HG03097 (cell line): ENCODE data around the gene QTRT2.

Source experiments
- ATAC-seq: cut with Tn5 transposase; IDR thresholded peaks from one replicate; pipeline ENCODE4 v1.9.1; 2021; ENCODE audit not compliant: unreplicated experiment, low FRiP score

Gene QTRT2

DNA sequence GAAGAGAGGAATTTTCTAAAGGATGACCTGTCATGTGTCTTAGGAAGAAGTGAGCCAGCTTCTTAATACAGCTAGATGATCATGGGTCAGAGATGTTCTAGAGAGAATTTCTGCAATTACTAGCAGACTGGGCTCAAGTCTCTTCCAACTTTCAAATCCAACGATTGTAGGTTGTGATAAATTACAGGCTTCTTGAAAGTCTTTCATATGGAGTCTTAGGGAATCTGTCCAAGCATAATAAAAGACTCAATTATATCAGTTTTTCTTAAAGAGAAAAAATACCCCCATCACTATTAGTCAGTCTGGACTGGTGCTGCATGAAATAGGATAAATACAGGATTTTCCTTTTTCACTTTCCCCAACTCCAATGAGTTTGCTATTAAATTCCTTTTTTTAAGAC, 63.2 kb downstream of the QTRT2 start:
- no peak for ATAC-seq

DNA sequence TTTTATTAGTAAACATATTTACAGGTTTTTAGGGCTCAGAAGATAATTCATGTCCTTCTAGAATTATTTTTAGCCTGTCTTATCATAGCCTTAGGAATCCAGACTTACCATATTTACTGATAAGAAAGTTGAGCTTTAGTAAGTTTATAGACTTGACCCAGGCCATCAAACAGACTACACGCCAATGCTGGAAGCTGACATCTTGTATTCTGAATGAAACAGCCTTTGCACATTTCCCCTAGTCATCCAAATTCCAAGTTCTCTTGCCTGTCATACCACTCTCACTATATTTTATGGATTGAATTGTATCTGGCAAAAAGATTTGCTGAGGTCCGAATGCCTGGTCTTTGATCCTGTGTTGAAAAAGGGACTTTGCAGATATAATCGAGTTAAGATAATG, 63.7 kb downstream of the QTRT2 start:
- ATAC-seq, result no peak

DNA sequence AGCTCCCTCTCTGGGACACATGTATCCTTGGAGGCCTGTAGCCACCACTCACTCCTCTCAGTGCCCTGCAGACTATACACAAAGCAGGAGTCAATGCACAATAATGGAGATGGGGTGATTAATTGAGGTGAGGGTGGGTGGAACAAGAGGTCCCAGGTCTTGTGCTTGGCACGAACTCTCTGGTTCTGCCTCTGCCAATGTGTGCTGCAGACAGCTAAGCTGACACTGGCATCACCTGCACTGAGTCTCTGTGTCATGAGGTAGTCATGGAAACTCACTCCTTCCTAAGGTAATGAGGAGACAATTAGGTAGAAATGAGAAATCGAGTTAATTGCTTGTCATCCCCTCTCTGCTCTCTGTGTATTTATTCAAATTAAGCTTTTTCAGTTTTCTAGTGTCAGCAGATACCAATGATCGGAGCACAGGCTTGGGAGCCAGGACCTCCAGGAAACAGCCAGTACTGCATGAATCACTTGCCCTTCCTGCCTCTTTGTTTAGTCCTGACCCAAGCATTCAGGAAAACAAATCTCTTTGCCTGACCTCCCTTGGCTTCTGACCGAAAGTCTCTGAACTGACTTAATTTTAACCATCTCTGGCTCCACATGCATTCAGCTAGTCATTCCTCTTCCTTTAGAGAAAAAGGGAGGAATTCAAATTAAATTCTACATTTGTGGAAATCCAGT, 65.6 kb downstream of the QTRT2 start:
- no peak for ATAC-seq

DNA sequence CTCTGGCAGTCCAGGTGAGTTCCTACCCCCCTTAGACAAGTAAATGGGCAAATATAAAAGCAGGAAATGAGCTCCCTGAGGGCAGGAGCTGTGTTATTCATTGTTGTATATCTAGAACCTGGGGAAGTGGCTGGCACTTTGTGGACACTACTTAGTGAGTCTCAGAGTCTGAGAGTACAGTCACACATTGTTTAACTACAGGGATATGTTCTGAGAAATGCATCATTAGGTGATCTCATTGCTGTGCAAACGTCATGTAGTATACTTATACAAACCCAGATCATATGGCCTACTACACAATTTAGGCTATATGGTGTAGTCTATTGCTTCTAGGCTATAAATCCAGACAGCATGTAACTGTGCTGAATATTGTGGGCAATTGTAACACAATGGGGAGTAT, 69.9 kb downstream of the QTRT2 start:
- ATAC-seq, result no peak

DNA sequence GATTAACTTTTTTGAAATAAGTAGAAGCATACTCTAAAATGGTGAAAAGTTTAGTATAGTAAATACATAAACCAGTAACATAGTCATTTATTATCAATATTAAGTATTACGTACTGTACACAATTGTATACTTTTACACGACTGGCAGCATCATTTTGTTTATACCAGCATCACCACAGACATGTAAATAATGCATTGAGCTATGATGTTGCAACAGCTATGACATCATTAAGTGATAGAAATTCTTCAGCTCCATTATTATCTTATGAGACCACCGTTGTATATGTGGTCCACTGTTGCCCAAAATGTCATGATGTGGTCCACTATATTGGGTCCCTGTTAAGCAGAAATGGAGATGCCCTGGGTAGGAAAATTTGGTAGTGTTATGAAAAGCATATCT, 71.0 kb downstream of the QTRT2 start:
- no peak for ATAC-seq

DNA sequence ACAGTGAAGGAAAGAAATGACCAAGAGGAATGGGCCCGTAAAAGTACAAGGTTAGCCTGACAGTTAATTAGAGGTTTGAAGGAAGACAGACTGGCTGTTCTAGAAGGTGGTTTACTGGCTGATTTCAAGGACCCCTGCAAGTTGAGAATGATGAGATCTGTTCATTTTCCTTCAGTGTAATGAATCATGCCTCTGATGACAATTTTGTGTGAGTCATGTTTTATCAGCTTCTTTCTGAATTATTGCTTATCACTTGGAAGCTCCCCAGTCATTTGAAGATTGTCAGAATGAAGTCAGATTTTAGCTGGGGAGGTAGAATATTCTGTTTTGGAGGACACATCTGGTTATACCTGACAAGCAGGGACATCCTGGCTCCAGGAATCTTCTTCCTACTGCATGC, 71.7 kb downstream of the QTRT2 start:
- no peak for ATAC-seq

DNA sequence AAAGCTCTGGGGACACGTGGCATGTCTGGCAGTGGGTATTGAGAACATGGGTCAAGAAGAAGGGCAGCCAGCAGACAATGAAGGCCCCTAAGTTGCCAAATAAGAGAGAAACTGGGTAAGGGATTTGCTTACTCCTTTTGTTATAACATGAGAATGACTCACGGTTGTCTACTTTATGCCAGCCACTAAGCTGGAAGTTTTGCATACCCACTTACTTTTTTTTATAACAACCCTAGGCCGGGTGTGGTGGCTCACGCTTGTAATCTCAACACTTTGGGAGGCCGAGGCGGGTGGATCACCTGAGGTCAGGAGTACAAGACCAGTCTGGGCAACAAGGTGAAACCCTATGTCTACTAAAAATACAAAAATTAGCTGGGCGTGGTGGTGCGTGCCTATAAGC, 72.3 kb downstream of the QTRT2 start:
- ATAC-seq, result no peak

DNA sequence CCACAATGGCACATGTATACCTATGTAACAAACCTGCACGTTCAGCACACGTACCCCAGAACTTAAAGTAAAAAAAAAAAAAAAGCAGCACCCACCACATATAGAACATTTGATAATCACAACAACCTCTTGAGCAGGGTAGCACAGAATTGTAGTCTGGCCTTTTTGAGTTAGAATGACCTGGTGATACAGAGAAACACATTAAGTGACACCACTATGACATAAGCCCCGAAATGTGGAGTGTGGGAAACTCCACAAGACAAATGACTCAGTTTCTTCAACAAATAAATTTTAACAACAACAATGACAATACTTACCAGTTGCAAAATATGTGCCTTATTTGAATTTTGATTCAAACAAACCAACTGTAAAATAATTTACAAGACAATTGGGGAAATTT, 76.0 kb downstream of the QTRT2 start:
- ATAC-seq, result no peak

DNA sequence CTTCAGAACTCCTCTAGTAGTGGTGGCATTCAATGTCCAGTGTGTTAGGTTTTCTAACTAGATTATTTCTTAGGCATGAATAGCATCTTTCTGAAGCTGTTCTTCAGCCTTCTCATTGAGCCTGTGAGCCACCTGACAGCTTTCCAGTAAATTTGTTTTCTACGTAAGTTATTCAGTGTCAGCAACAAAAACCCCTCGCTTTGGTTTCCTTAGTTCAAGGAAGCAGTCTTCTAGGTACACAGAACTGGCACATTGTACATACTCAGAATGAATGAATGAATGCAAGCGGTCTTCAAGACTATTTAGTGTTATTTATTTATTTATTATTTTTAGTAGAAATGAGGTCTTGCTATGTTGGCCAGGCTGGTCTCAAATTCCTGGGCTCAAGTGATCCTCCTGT, 77.4 kb downstream of the QTRT2 start:
- no peak for ATAC-seq
